HG03060 (cell line): ENCODE measurements around the gene UTP20.
"Not testable (repeated sequence)": the region's sequence is repeated elsewhere in the genome, so short reads cannot be mapped to it uniquely, and the experiment has no call there.

ENCODE experiments used
- ATAC-seq: cut with Tn5 transposase; IDR thresholded peaks from one replicate; pipeline ENCODE4 v1.9.1; 2021; ENCODE audit warnings: low read depth, moderate number of reproducible peaks; ENCODE audit not compliant: unreplicated experiment

The UTP20 gene

DNA sequence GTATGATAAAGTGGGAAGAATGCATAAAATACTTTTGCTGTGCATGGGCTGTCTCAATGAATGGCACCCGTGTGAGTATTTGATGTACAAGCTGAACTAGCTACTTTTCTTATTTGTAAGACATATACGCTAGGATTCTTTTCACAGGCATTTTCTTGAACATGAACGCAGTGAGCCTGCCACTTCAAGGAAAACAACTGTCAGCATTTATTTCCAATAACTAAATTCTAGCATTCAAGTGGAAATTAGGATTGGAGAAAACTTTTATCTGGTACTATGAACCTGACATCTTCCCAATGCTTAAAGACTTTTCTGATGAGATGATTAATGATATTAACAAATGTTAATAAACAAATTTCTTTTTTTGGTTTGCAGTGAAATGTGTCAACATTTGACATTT is 45.7 kb downstream of the UTP20 start:
- no peak for ATAC-seq

DNA sequence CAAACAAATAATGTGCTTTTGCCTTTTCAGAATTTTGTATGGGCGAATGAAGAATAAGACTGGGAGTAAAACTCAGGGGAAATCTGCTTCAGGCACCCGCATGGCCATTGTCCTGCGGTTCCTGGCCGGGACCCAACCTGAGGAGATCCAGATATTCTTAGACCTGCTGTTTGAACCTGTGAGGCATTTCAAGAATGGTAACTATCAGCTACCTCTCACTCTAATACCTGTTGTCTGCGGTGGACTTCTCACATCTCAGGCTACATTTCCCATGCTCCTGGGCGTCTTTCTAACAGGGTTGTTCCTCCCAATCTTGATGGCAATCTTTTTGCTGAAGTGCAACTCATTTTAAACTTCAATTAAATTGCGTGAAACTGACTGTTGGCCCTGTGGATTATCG is 47.1 kb downstream of the UTP20 start:
- ATAC-seq: no peak

DNA sequence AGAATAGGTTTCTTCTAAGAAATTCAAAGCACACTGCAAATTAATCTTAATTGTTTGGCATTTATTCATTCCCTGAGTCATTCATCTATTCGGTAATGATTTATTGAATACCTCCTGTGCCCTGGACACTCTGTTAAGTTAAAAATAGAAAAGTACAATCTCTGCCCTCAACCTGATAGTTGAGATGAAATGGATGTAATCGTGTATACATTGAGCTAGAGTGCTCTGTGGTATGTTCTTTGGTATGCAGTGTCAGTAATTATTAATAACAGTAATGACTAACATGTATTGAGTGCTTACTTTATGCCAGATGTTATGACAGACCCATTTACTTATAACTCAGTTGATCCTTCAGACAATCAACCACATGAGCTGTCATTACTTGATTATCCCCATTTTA is 47.6 kb downstream of the UTP20 start:
- no peak for ATAC-seq

DNA sequence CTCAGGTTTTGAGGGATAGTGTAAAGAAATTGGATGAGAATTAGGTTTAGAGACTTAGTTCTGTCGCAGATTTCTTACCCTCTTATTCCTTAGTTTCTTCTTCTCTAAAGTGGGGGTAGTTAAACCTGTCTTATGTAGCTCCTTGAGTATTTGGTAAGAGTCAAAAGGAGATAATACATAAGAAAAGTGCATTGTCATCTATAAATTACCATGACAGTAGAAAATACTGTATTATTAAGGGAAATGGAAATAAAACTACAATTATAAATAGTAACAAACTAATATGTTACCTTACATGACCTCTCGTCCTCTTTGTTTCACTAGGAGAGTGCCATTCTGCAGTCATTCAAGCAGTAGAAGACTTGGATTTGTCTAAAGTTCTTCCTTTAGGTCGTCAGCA is 49.0 kb downstream of the UTP20 start:
- no peak for ATAC-seq

DNA sequence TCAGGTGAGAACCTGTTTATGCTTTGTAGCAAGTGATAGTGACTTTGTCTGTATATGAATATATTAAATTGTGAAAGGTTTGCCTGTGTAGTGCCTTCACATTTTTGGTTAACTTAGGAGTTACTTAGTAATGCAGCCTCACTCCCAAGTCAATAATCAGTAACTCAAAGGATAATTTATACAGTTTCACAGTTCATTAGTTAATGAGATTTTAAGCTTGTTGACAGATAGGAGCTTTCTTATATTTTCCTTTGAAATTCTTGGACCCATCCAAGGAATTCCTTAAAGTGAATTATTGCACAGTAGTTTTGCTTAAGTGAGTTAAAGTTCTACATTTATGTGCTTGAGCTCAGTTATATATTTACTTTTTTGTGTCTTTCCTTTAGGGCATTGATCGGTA is 50.7 kb downstream of the UTP20 start:
- ATAC-seq: no peak

DNA sequence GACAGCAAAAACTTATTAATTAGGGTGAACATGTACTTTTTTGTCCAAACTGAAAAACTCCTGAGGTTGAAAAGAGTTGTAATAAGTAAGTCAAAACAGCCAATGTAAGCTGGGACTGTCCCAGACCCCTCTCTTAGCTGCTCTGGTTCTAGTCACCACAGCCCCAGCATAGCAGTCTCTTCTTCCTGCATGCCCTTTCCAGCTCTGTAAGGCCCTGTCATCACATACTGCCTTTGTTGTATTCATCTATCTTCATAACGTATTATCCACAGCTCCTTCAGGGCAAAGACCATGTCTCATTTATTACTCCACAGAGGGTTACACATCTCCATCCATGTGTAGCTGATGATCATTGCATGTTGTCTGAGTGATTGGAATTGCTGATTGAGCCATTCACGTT is 56.5 kb downstream of the UTP20 start:
- no peak for ATAC-seq

DNA sequence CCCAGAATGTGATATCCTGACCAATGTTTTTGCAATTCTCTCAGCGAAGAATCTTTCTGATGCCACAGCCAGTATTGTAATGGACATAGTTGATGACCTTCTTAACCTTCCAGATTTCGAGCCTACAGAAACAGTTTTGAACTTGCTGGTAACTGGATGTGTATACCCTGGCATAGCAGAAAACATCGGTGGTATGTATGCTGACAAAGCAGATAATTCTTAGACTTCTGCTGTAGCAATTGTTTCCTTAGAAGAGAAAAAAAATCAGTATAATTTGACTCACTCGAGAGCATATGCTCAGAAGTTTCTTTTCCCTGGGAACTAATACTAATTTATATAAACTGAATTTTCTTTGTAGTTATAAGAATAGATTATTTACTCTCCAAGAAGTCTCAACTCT is 58.2 kb downstream of the UTP20 start:
- ATAC-seq: no peak

DNA sequence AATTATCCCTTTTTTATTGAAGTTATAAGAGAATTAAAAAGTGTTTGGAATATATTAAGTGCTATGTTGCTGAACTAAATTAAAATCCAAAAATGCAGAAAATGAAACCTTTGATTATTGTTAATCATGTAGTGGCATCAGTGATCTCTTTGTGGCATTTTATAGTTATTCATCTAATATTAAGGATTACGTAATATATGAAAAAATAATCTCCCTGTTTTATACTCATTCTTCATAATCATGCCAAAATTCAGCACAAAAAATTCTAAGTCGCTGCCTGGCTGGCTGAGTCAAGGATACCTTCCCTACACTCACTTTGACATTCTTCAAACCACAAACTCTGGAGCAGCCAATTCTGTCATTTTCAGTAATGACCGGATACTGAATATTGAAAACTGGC is 64.0 kb downstream of the UTP20 start:
- ATAC-seq: no peak

DNA sequence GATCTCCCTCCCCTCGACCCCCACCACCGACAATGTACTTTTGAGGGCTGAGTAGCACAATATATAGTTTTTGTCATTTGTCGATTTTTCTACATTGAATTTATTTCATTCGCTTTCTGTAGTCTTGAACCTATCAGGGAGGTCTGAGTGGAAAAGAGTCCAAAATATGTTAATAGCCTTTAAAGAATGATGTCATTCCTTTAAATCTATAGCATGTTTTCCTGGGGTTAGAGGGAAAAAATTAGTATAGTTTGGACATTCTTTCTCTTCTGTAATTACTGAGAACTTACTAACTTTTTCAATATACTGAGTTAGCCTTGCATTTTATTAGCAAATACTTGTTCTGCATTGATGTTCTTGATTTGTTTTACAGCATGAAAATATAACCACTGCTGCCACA is 71.8 kb downstream of the UTP20 start:
- no peak for ATAC-seq

DNA sequence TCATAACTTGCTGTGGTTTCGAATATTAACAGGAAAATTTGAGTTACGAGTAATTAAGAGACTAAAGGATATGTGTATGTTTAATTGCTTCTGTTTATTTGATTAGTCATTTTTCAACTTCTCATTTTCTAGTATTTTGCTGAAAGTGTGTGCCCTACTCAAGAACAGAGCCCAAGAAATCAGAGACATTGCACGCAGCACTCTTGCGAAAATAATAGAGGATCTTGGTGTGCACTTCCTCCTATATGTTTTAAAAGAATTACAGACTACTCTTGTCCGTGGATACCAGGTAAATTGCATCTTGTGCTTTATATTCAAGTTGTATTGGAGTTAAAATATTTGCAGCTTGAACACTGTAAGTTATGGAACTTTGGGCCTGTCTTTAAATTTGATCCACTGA is 76.9 kb downstream of the UTP20 start:
- ATAC-seq: no peak

DNA sequence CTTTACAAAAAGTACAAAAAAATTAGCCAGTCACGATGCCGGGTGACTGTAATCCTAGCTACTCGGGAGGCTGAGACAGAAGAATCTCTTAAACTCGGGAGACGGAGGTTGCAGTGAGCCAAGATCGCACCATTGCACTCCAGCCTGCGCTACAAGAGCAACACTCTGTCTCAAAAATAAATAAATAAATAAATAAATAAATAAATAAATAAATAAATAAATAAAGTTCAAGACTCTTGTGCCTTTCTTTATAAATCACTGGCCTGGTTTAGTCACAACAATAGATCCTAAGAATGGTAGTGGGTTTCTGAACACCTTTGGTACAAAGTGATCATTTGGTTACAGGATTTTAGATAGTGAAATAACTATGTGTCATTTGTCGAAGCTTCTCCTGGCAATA is 81.5 kb downstream of the UTP20 start:
- no peak for ATAC-seq

DNA sequence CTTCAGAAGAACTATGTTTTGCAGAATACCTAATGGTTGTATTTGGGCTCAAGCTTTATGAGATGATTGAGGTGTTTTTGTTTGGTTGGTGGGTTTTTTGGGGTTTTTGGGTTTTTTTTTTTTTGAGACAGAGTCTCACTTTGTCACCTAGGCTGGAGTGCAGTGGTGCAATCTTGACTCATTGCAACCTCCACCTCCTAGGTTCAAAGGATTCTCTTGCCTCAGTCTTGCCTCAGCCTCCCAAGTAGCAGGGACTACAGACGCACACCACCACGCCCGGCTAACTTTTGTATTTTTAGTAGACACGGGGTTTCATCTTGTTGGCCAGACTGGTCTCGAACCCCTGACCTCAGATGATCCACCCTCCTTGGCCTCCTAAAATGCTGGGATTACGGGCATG is 88.1 kb downstream of the UTP20 start:
- no peak for ATAC-seq

DNA sequence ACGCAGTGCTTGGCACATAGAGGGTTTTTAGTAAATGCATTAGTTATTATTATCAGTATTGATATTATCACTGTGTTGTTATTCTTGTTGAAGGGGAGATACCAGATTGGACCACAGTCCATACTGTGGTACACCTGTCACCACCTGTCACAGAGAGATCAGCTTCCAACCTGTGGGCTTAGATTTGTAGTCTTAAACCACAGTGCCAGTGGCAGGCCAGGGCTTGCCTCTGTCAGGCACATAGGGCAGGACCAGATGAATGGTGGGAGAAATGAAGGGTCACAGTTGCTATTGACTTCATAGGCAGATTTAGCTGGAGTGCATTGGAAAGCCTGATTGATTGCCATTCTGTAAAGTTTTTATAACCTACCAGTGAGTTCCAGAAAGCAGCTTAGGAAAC is 92.5 kb downstream of the UTP20 start:
- no peak for ATAC-seq

DNA sequence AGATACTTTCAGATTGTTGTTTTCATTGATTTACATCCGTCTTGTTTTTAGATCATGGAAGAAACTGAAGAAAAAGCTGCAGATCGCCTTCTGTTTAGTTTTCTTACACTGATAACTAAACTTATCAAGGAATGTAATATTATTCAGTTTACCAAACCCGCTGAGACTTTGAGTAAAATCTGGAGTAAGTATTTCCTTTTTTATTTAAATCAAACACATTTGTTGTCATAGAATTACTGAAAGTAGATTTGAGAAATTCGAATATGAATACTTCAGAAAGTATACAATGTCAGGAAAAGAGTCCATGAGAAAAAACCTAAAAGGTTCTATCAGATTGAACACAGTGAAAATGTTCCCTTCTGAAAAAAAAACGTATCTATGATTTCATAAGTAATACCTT is 95.7 kb downstream of the UTP20 start:
- ATAC-seq: no peak

DNA sequence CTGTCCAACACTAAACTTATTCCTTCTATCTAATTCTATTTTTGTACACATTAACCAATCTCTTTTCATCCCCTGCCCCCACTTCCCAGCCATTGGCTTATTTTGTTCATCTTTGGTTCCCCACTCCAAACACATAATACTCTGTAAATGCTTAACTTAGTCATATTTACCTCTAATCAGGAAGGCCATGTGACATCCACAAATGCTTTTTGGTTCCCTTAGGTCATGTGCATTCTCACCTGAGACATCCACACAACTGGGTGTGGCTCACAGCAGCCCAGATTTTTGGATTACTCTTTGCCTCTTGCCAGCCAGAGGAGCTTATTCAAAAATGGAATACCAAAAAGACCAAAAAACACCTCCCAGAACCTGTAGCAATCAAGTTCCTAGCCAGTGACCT is 99.2 kb downstream of the UTP20 start:
- ATAC-seq: no peak

DNA sequence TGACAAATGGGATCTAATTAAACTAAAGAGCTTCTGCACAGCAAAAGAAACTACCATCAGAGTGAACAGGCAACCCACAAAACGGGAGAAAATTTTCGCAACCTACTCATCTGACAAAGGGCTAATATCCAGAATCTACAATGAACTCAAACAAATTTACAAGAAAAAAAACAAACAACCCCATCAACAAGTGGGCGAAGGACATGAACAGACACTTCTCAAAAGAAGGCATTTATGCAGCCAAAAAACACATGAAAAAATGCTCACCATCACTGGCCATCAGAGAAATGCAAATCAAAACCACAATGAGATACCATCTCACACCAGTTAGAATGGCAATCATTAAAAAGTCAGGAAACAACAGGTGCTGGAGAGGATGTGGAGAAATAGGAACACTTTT is 111.3 kb downstream of the UTP20 start:
- not testable (repeated sequence) for ATAC-seq

DNA sequence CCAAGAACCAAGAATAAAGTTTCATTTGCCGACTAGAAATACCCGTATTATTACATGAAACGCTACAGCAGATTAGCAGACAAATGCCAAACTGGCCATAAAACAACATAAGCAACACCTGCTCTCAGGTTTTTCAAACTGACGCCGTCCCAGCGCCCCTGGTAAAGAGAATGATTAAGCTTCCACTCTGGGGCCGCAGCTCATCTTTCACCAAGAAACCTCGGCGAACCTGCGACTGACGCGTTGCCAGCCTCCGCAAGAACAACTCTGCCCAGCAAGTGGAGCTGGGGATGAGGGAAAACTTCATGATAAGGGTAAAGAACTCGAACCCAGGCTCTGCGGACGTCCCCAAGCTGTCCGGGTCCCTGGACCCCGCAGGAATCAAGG is 127.1 kb downstream of the UTP20 start:
- no peak for ATAC-seq

DNA sequence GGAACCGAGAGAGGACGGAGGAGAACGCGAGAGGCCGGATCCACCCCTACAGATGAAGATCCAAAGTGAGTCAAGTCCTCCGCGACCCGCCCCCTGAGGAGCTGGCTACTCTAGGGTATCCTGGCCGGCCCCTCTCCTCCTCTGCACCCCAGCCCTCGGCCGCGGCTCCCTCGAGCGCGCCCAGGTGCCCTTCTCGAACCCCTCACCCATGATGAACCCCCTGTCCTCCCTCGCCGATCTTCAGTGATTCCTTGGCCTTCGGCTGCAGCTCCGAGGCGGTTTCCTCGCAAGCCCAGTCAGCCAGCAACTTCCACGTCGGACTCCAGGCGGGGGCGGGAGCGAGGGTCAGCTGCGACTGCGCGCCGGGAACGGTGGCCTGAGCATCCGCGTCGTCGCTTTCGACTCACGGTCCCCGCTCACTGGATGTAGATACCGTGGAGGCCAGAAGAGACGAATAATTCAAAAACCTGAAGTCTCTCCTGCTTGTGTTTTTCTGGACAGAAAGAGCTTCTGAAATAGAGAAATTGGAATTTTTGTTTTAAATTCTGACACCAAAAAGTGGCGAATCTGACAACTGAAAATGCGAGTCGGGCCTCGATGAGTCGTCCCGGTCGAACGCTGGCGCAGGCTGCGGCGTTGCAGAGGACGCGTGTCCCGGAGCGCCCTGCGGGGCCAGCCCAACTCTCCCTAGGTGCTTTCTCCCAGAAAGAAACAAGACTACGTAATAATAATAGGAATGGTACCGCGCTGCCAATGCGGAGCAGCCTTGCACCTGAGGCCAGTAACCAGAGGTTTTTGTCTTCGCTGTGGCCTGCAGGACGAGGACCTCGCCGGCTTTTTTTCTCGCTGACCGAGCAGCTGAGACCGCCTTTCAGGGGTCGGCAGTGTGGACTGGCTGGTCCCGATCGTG is 127.8 kb downstream of the UTP20 start, which contains the start of gene ARL1:
Gene ARL1, minus strand, starts transcription at position 337 of the 910 bp plus-strand sequence. Its CDS starts 127 bp downstream, at position 210.
- peak; percentile 36 for ATAC-seq

DNA sequence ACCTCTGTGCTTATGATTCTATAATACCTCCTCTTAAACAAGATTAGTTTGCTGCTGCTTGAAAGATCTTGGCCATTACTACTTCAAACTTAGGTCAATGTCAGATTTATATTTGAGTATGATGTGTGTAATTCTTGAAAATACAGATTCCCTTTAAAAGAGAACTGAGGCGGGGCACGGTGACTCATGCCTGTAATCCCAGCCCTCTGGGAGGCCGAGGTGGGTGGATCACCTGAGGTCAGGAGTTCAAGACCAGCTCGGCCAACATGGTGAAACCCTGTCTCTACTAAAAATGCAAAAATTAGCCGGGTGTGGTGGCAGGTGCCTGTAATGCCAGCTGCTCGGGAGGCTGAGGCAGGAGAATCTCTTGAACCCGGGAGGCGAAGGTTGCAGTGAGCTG is 130.3 kb downstream of the UTP20 start:
- ATAC-seq: not testable (repeated sequence)

DNA sequence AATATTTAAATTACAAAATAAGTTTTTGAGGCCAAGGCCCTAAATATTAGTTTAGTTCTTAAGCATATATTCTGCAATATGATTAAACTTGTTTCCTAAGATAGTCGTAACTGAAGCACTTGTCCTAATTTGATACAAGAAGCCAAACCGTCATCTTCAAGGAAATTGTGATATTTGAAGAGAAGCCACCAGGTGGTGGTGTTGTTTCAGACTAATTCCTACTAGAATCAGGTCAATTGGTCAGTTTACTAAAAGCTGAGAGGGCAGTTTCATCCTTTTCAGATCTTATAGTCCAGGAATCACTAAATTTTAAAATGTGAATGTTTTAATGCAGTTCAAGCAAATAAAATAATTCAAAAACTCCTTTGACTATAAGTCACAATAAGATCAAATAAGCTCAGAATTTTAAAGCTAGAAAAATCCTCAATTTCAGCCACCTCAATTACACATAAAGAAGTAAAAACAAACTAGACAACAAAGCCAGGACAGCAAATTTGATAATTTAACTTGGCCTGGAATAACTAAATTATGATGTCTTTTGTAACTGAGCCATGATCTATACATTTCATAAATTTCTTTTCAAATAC is 134.7 kb downstream of the UTP20 start:
- no peak for ATAC-seq

DNA sequence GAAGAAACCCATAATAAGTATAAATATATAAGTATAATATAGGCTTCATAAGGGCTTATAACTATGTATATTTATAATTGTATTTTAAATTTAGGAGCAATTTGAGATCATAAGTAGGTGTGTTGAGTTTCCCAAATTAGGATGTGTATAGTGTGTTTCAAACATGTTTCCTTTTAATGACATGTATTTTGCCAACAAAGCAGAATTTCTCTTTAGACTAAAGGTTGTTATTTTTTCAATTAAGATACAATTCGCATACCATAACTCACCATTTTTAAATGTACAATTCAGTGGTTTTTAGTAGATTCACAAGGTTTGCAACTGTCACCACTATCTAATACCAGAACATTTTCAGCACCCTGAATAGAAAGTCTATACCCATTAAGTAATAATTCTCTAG is 135.3 kb downstream of the UTP20 start:
- no peak for ATAC-seq

DNA sequence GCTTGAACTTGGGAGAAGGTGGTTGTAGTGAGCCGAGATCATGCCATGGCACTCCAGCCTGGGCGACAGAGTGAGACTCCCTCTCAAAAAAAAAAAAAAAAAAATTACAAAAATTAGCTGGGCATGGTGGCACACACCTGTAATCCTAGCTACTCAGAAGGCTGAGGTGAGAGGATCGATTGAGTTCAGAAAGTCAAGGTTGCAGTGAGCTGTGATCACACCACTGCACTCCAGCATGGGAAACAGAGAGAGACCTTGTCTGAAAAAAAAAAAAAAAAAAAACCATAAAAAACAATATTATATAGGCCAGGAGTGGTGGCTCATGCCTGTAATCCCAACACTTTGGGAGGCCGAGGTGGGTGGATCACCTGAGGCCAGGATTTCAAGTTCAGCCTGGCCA is 142.2 kb downstream of the UTP20 start:
- not testable (repeated sequence) for ATAC-seq
